Astrocyte of the spinal cord (primary cell): Measurements from ENCODE around the gene NUDT21.
"Not testable (repeated sequence)": the region's sequence is repeated elsewhere in the genome, so short reads cannot be mapped to it uniquely, and the experiment has no call there.

Experiments
- DNase-seq: peaks from one replicate; pipeline ENCODE4 v3.0.0; 2011; ENCODE audit warnings: low read depth, low spot score
- H3K4me3 ChIP-seq: 2 replicates; pipeline ENCODE4 v1.5.1; 2011; ENCODE audit warnings: low read depth, mild to moderate bottlenecking, low read length, moderate library complexity
- CTCF ChIP-seq: IDR thresholded peaks from 2 replicates; pipeline ENCODE4 v1.5.1; 2012; ENCODE audit warnings: low read depth, mild to moderate bottlenecking, low read length, inconsistent platforms
- in situ Hi-C: cut with HindIII; loops from 2 replicates; pipeline ENCODE4 v1.10.0; 2017; ENCODE audit warnings: low sequenced_read_pairs

NUDT21 gene

DNA sequence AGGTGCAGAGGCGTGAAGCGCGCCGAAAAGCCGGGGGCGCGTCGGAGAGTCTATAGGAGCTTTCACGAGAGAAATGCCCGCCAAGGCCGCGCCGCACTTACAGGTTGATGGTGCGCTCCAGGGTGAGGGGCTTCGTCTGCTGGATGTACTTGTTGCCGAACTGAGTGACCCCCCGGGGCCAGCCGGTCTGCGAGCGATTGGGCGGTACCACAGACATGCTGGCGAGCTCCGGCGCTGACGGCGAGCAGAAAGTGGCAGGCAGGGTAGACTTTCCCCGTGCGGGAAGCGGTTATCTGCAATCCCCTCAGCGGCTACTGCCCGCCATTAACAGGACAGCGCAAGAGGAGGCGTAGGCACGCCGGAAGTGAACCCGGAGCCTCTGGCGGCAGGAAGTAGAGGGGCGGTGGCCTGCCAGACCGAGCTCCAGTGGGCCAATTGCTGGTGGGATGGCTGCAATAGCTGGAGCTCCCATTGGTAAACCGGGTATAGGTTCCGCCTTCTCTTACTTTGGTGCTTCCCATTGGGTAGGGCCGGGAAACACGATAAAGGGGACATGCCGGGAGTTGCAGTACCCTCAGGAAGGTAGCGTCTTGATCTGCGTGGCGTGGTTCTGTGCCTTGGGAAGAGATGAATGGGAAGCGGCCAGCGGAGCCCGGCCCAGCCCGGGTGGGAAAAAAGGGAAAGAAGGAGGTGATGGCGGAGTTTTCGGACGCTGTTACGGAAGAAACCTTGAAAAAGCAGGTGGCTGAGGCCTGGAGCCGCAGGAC, at the start of gene NUDT21, which contains the start of gene OGFOD1:
Gene NUDT21 (minus strand): TSS at position 347 of the 767 bp plus-strand sequence. CDS start 130 bp downstream, at position 217.
Gene OGFOD1 (plus strand): TSS at position 569 of the 767 bp plus-strand sequence. CDS start 59 bp downstream, at position 628.
- TF ChIP-seq CTCF: no peak
- peak; percentile 98 for DNase-seq
- in situ Hi-C loops: no loop called here
- peak within 1 kb of the TSS; percentile 97 for H3K4me3 ChIP-seq

DNA sequence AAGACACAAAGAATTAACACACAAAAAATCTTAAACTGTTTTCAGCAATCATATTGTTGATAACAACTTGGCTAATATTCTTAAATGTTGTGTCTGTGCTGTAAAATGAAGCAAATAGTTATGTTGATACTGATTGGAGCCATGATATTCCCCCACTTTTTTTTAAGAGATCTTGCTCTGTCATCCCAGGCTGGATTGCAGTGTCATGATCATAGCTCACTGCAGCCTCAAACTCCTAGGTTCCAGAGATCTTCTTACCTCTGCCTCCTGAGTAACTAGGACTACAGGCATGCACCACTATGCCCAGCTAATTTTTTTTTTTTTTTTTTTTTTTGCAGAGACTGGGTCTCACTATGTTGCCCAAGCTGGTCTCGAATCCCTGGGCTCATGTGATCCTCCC, 42.7 kb upstream of the NUDT21 start:
- no peak for TF ChIP-seq CTCF
- no peak for DNase-seq
- in situ Hi-C loops: no loop called here
- H3K4me3 ChIP-seq: no peak overlapping the region

- no peak for TF ChIP-seq CTCF
- no peak overlapping the region for H3K4me3 ChIP-seq
- DNase-seq: no peak
- in situ Hi-C loops: no loop called here
Observed at GRCh38 chr16:56493126-56493525, 42.0 kb upstream of the NUDT21 start.

- in situ Hi-C loops: no loop called here
- no peak for DNase-seq
- TF ChIP-seq CTCF: no peak
- no peak overlapping the region for H3K4me3 ChIP-seq
Observed at GRCh38 chr16:56491657-56492261, 40.6 kb upstream of the NUDT21 start.

DNA sequence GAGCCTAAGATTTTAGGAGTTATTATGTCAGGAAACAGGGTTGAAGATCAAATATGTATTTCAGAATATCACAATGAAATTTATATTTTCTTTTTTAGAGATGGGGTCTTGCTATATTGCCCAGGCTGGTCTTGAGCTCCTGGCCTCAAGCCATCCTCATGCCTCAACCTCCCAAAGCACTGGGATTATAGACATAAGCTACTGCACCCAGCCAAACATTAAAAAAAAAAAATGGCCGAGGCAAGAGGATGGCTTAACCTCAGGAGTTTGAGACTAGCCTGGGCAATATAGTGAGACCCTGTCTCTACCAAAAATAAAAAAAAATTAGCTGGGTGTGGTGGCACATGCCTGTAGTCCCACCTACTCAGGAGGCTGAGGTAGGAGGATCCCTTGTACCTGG, 37.7 kb upstream of the NUDT21 start:
- DNase-seq, in situ Hi-C loops: not testable (repeated sequence)

GRCh38 chr16:56488035-56488434, 36.9 kb upstream of the NUDT21 start:
- in situ Hi-C loops: no loop called here

More for the DNA sequence above, 37.7 kb upstream of the NUDT21 start:
- not testable (repeated sequence) for H3K4me3 ChIP-seq

More at GRCh38 chr16:56488035-56488434, 36.9 kb upstream of the NUDT21 start:
- DNase-seq: no peak
- no peak for TF ChIP-seq CTCF
- no peak overlapping the region for H3K4me3 ChIP-seq
